NCI-H524 (cell line): Measurements from ENCODE around the gene WDFY2.

Source experiments
- DNase-seq, 2 experiments: peaks; one replicate each; lab custom pipeline; 2025; lab: John Stamatoyannopoulos, UW

The WDFY2 gene

DNA sequence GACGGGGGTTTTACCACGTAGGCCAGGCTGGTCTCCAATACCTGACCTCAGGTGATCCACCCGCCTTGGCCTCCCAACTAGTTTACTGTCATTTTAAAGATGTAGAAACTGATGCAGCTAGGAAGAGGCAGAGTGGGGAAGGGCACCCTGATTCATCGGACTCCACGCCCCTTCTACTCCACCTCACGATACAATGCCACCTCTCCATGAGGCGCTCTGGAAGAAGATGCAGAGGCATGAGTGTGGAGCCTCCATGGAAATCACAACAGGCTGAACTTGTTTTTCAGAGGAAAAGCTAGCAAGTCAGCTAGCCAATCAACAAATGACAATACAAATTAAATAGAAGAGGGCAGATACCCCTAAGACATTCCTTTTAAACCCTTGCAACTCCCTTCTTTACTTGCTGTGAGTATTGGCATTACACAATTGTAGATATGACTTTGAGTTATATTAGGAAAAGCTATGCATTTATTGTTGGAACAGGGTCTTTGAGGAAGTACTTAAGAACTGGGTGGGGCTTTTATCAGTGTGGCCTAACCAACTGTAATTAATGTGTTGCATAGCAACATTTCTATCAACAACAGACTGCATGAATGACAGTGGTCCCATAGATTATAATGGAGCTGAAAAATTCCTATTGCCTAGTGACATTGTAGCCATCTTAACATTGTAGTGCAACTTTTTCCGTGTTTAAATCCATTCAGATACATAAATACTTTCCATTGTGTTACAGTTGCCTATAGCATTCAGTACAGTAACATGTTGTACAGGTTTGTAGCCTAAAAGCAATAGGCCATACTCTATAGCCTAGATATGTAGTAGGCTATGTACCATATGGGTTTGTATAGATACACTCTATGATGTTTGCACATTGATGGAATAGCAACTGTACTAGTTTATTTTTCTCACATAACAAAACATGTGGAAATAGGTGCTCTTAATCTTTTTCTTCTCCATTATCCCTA lies 17.6 kb downstream of the WDFY2 start:
- no peak for DNase-seq

DNA sequence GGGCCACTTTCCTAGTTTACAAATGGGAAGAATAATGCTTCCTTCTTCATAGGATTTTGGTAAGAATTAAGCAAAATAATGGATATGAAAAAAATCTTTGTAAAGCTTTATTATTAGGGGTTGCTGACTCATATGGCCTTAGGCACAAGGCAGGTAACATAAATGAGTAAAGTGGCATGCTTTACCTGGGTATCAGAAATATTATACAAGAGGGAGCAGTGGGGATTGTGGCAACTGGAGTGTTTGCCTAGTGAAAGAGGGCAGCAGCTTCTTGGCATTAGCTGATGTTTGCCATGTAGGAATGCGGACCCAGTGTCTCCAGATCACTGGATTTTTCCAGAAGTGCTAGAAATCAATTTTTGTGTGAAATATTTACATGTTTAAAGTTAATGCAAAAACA lies 19.5 kb downstream of the WDFY2 start:
- no peak for DNase-seq

DNA sequence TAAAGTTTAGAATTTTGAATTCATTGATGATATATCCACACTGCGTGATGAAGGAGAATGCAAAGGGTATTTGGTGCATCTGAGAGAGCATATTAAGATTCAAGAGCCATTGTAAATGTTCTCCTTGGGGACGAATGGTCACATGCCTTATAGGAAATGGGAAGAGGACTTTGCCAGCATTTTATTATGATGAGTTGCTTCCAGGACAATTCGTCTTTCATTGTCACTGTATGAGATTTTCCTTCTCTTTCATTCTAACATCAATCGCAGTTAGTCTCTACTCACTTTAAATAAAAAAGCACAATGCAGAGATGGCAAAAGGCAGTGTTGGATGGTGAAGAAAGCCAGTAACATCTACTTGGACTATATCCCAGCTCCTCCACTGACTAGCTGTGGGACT lies 21.4 kb downstream of the WDFY2 start:
- no peak for DNase-seq

DNA sequence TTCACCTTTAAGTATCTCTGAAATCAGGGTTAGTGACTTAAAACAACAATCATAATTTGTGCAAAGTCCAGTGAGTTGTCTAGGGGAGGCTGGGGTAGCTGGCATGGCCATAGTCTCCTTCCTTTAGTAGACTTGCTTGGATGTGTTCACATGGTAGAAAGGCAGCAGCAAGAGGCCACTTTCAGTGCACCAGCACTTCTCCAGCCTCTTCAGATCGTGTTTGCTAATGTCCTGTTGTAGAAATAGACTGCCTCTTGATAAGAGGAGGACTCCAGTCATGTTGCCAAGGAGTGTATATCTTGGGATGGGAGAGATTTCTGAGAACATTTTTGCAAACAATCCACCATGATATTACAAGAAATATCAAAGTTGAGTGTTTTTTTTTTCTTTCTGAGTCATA lies 22.9 kb downstream of the WDFY2 start:
- no peak for DNase-seq

- DNase-seq: no peak
These were observed 24.7 kb downstream of the WDFY2 start for GRCh38 chr13:51608857-51609406.

DNA sequence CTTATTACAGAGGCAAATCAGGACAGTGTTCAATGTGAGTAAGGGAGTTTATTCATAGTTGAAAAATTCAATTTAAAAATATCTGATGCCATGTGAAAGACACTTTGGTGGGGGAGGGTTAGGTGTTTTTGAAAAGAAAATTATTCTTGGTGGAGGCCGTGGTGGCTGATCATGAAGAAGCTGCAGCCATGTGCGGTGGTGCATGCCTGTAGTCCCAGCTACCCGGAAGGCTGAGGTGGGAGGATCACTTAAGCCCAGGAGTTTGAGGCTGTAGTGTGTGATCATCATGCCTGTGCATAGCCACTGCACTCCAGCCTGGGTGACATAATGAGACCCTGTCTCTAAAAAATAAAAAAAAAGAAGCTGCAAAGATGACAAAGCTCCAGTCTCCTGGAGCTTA lies 28.6 kb downstream of the WDFY2 start:
- DNase-seq: no peak

- peak; percentile 75 to 88 for DNase-seq
These were observed 29.3 kb downstream of the WDFY2 start for GRCh38 chr13:51613535-51613934.

DNA sequence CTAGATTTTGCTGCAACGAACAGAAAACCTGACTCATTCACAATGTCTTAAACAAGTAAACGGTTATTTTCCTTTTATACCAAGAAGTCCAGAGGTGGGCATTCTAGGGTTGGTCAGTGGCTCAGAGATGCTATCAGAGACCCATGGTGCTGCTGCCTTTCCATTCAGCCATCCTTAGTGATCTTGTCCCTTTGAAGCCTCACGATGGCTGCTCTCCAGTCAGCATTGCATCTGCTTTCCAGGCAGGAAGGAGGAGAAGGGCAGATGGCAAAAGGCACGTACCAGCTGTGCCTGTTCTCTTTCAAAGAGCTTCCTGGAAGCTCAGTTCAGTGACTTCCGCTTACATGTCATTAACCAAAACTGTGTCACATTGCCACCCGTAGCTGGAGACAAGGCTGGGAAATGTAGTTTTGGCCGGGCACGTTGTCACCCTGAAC lies 30.1 kb downstream of the WDFY2 start:
- peak; percentile 87 to 96 for DNase-seq

GRCh38 chr13:51618626-51619025 lies 34.4 kb downstream of the WDFY2 start:
- no peak for DNase-seq

- DNase-seq: no peak
These were observed 35.4 kb downstream of the WDFY2 start for GRCh38 chr13:51619614-51620013.

DNA sequence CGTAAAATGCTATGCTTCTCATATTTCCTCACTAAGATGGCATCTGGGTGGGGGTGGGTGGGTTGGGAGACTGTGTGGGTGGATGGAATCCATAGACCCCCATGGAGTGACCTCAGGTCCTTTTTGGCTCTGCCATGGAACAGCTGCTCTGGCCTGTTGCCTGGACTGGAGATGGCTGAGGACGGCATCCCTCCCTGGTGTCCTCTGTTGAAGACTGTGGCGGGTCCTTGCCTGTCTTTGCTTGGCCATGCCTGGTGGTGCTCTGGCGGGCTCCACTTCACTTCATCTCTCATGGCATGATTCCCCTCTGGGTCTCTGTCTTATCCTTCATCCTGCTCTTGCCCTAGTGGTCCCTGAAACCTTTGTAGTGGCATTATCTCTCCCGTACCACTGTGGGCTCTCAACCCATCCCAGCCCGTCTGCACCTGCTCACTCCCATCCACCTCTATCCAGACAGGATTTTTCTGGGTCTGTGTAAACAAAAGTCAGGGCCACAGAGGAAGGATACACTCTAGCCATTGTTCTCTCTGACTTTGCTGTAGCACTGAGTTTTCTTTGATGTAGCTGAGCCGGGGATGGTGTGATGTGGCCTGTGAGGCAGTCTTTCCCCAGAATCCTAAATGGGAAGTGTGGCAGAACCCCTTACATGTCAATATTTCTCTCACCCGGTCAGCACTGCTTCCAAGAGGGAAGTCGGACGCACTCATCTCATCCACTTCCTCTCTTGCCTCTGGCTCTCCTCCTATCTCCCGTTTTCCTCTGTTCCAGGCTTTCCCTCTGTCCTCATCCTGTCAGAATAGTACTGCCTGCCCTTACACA lies 36.1 kb downstream of the WDFY2 start:
- DNase-seq: no peak

GRCh38 chr13:51621602-51622001 lies 37.3 kb downstream of the WDFY2 start:
- DNase-seq: no peak

DNA sequence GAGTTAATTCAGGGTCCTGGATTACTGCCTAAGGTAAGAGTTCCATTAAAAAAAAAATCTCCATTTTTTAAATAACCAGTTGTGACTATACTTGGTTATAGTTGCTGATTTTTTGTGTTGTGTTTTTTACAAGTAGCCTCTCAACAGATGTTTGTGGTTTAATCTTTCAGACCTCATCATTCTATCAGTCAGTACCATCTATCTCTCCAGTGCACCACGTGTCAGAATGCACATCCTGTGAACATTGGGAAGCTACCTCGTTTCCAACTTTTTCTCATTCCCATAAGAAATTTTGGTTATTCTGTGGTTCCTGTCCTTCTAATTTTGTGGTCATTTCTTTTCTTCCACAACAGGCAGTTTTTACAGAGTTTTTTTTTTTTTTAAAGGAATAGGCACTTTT lies 39.2 kb downstream of the WDFY2 start:
- DNase-seq: peak in 1 of 2 experiments; percentile 34

DNA sequence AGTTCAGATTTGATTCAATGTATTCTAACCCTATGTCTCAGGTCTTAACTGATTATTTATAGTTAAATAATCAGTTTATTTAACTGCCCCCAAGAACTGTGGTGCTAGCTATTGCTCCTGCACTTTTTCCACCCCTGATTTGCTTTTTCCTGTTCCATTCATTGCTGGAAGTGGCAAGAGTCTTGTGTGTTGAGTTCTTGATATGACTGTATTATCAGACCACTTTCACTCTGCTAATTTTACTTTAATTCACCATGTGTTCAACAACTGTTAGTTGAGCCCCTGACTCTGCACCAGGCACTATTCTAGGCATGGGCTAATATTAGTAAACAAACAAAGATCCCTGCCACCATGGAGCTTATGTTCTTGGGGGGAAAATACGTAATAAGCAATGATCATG lies 39.9 kb downstream of the WDFY2 start:
- DNase-seq: no peak

- no peak for DNase-seq
These were observed 40.6 kb downstream of the WDFY2 start for GRCh38 chr13:51624695-51625345.

DNA sequence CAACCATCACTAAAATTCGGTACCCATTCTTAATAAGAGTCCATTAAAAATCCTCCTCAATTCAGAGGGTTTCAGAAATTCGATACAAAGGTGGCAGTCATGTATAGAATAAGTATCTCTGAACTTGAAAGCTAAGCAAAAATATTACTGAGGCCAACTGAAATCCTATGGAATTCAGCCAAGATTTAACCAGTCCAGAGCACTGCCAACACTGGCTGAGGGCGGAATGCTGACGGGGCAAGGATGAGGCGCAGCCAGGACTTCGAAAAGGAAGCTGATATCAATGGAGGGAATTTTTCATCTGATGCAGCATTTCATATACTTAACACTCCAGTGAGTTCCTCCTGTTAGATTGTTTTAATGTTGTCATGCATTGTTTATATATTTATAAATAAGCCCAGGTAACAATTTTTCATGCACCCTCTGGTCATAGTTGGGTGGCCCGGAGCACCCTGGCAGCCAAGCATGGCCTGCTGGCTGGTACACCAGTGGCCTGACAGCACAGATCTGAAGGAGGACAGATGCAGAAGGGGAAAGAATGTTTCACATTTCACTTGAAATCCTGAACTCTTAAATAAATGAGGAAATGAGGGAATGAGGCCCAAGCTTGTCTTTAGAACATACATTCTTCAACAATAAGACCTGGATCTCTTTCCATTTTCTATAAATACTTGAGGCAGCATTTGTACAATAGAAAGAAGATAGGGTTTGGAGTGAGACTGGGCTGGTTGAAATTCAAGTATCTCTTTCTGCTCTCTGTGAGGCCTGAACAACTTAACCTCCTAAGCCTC lies 41.5 kb downstream of the WDFY2 start:
- DNase-seq: no peak

DNA sequence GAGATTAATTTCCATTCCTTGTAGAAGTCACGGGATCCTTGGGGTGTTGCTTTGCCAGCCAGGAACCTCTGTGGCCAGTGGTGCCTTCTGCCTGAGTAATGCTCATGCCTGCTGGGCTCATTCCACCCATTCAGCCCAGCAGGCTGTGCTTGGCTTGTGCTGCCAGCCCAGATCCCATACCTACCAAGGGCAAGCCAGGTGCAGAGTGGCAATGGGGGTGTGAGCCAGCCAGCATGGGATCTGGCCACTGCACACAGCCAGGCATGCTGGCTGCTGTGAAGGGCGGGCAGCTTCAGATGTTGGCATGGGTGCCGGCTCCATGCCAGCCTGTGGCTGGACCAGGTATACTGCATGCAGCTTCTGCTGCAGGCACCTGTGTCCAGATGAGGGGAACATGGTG lies 42.5 kb downstream of the WDFY2 start:
- DNase-seq: no peak

DNA sequence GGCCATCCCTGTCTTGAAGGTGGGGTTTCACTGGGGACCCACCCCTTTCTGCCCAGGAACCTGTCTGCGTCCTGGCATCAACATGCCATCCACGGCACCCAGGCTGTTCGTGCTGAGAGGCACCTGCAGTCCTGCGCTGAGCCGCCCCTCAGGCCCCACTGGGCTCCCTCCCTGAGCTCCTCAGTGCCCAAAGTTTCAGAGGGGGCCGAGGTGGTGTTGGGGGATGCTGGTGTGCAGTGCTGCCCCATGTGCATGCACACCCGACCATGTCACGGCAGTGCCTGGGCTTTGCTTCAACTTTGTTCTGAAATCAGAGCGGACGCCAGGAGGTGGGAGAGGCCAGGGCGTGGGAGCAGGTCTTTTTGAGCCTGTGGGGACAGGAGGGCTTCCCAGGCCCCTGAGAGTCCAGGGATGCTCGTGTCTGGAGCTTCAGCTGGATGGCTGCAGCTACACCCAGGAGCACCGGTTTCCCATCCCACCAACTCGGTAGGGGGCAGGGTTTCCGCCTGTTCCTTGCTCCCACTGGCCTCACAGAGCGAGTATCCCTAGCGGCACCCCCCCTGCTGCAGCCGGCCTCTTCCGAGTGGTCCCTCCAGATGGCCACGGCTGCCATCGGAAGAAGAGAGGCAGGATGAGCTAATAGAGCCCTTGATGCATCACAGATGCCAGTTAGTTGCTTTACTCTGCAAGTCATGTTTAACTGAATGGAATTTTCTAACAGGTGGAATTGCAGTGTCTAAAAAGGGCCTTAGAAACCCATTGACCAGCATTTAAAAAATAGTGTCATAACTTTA lies 44.0 kb downstream of the WDFY2 start:
- DNase-seq: peak; percentile 76 to 95

GRCh38 chr13:51629491-51630287 lies 45.4 kb downstream of the WDFY2 start:
- DNase-seq: no peak

GRCh38 chr13:51630288-51630615 lies 46.0 kb downstream of the WDFY2 start:
- no peak for DNase-seq
